Psoas muscle (tissue), 8 donors: Measurements from ENCODE around the gene RRP8. TPM values are rescaled to one million over a fixed set of nuclear protein-coding genes. Genes with fewer than 3 reads are reported as not detected.

Experiments
- ATAC-seq, 4 donors: fragments of 200-7000 bp; cut with Tn5 transposase; one replicate each; pipeline ENCODE4 v1.9.1; 2020; ENCODE audit warnings: moderate library complexity in 3 of 4, mild to moderate bottlenecking in 2 of 4
- DNase-seq, 2 donors: peaks; one replicate each; pipeline ENCODE4 v3.0.0-alpha.2; 2020
- H3K27ac ChIP-seq: fragments of 200-600 bp; one replicate; pipeline ENCODE4 v1.8.0; 2022
- H3K27me3 ChIP-seq, 3 donors: fragments of 200-600 bp in 1 of 3; one replicate each; pipeline versions ENCODE4 v1.6.1 to v1.8.0; 2013 to 2022; ENCODE audit warnings: low read length in 2 of 3, mild to moderate bottlenecking in 2 of 3, moderate library complexity in 1 of 3; ENCODE audit not compliant: insufficient read depth in 3 of 3
- H3K36me3 ChIP-seq, 2 donors: fragments of 200-600 bp in 1 of 2; one replicate each; pipeline versions ENCODE4 v1.6.1 to v1.8.0; 2013 to 2022; ENCODE audit warnings: low read depth in 1 of 2, mild to moderate bottlenecking in 1 of 2, moderate library complexity in 1 of 2; ENCODE audit not compliant: insufficient read depth in 1 of 2
- H3K4me1 ChIP-seq: fragments of 200-600 bp; one replicate; pipeline ENCODE4 v1.8.0; 2022
- H3K4me3 ChIP-seq: fragments of 200-600 bp; one replicate; pipeline ENCODE4 v1.8.0; 2022; ENCODE audit warnings: mild to moderate bottlenecking
- H3K9me3 ChIP-seq: fragments of 200-600 bp; one replicate; pipeline ENCODE4 v1.8.0; 2022
- WGBS, 3 donors: extraction: QIAGEN DNeasy Blood & Tissue Kit; methylation state at CpG; one replicate each; pipeline versions ENCODE4 v1.1.6 to v1.1.7; 2013; 5-methylcytosine and 5-hydroxymethylcytosine counted together
- intact Hi-C, 2 donors: fragments of 100-400 bp; cut with DNase I; formaldehyde crosslinking; loops; one replicate each; pipeline versions ENCODE4 v1.11.0 to v1.14.2; 2022
- polyA plus RNA-seq, 3 donors: library from polyadenylated mRNA; stranded (reverse); fragments of 200-250 nt; gene quantifications; one replicate each; pipeline ENCODE4 v1.2.3, GENCODE V29; 2013
- total RNA-seq, 4 donors: library from RNA; stranded (reverse); fragmentation: NEBNext Ultra II Directional in 2 of 4; extraction: Animal tissue kit (Norgen Biotek cat#: 25700) in 2 of 4; gene quantifications; one replicate each; pipeline versions ENCODE4 v1.2.1 to v1.2.4, GENCODE V29; 2021 to 2023
- TF ChIP-seq, protein P1 (sequence below): fragments of 200-600 bp; IDR thresholded peaks from one replicate; pipeline ENCODE4 v1.8.0; 2022; ENCODE audit warnings: antibody characterized with exemption
- donor health status: healthy with polysubstance abuse.
- donor health status: DM: no; HTN: no; CAD: no; lungs with moderate emphysema.
- donor health status: Bipolar disorder and iron deficiency.
- donor health status: healthy.
- donor health status: DM: yes; HTN: yes; CAD: no.
- donor health status: DM: no; HTN: no; CAD: no.
- donor health status: DM: no; HTN: no; CAD: no.
- donor health status: DM: yes; HTN: yes; CAD: no.

Gene RRP8
- total and polyA plus RNA-seq, 7 donors, result 11.6 to 34.0 (median 18.4) TPM

DNA sequence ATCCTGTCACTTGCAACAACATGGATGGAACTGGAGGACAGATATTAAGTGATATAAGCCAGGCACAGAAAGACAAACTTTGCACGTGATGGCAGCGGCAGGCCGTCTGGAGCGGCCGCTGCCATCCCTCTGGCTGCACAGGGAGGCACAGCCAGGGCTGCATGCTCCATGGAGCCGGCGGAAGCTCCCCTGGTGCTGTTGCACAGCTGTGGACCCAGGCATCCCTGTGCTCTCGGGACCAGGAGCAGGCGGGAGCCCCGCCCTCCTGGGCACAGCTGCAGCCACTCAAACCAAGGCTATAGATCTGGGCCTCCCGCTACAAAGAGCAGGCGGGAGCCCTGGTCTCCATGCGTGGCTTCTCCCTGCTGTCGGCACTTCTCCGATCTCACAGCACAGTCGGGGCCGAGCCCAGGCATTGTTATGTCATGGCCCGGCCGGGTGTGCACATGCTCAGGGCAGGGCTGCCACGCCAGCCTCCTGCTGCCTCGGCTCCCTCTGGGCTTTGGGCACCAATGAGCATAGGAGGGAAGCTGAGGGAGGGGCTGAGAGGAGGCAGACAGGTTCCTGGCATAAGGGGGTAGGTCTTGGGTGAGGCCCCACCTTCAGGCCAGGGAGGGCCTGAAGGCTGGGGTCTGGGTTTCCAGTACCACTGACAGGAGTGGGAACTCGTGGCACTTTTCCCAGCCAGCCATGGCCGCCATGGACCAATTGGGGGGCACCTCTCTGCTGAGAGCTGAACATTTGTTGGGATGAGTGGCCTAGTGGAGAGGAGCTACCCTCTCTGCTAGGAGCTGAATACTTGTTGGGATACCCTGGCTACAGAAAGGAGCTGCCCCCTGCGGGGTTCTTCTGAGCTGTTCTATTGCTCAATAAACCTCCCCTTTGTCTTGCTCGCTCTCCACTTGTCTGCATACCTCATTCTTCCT, 16.7 kb downstream of the RRP8 start:
- Histone ChIP-seq H3K36me3 (peaks cover 1 to 16% of the 10 kb centered on the region in 2 donors), H3K4me3 (no peak overlapping the region), H3K27me3 (no peaks in the 10 kb centered on the region), H3K9me3 (peaks cover 15% of the 10 kb centered on the region), H3K27ac (no peak overlapping the region), H3K4me1 (peaks cover 6% of the 10 kb centered on the region)
- ATAC-seq (peak; percentile 32 to 50 (median 40)), DNase-seq (no peak)
- TF ChIP-seq, protein P1, sequence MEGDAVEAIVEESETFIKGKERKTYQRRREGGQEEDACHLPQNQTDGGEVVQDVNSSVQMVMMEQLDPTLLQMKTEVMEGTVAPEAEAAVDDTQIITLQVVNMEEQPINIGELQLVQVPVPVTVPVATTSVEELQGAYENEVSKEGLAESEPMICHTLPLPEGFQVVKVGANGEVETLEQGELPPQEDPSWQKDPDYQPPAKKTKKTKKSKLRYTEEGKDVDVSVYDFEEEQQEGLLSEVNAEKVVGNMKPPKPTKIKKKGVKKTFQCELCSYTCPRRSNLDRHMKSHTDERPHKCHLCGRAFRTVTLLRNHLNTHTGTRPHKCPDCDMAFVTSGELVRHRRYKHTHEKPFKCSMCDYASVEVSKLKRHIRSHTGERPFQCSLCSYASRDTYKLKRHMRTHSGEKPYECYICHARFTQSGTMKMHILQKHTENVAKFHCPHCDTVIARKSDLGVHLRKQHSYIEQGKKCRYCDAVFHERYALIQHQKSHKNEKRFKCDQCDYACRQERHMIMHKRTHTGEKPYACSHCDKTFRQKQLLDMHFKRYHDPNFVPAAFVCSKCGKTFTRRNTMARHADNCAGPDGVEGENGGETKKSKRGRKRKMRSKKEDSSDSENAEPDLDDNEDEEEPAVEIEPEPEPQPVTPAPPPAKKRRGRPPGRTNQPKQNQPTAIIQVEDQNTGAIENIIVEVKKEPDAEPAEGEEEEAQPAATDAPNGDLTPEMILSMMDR, result no peak
- 80 to 93% (median 81%) methylated on average over 25 of the region's 25 CpGs for WGBS, 3 donors
- intact Hi-C loops, result no loop called here

DNA sequence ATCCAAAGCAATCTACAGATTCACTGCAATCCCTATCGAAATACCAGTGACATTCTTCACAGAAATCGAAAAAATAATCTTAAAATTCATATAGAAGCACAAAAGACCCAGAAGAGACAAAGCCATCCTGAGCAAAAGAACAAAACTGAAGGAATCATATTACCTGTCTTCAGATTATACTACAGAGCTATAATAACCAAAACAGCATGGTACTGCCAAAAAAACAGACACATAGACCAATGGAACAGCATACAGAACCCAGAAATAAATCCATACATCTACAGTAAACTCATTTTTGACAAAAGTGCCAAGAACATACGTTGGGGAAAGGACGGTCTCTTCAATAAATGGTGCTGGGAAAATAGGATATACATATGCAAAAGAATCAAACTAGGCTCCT, 18.9 kb downstream of the RRP8 start:
- H3K27me3 ChIP-seq, result no peaks in the 10 kb centered on the region
- DNase-seq (no peak), ATAC-seq (no peak)
- H3K4me1 ChIP-seq, result peaks cover 6% of the 10 kb centered on the region
- WGBS, 3 donors, result 93 to 99% (median 95%) methylated on average over 4 of the region's 4 CpGs
- TF ChIP-seq, protein P1, result no peak
- intact Hi-C loops, result no loop called here
- peaks cover 0 to 4% of the 10 kb centered on the region in 2 donors for H3K36me3 ChIP-seq
- no peak overlapping the region for H3K4me3 ChIP-seq
- peaks cover 15% of the 10 kb centered on the region for H3K9me3 ChIP-seq
- H3K27ac ChIP-seq, result no peak overlapping the region

DNA sequence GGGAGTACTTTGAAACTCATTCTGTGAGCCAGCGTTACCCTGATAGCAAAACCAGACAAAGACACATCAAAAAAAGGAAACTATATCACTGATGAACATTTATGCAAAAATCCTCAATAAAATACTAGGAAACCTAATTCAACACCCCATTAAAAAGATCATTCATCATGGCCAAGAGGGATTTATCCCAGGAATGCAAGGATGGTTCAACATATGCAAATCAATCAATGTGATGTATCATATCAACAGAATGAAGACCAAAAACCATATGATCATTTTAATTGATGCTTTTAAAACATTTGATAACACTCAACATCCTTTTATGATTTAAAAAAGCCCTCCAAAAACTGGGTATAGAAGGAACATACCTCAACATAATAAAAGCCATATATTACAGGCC, 19.8 kb downstream of the RRP8 start:
- H3K36me3 ChIP-seq, result no peaks in the 10 kb centered on the region
- intact Hi-C loops, result no loop called here
- WGBS, 3 donors, result 88 to 94% (median 88%) methylated on average over 1 of the region's 1 CpG
- H3K27me3 ChIP-seq, result no peaks in the 10 kb centered on the region
- TF ChIP-seq, protein P1, result no peak
- no peak for DNase-seq
- H3K4me3 ChIP-seq, result no peak overlapping the region
- H3K27ac ChIP-seq, result no peak overlapping the region
- peaks cover 15% of the 10 kb centered on the region for H3K9me3 ChIP-seq
- H3K4me1 ChIP-seq, result peaks cover 6% of the 10 kb centered on the region
- no peak for ATAC-seq

DNA sequence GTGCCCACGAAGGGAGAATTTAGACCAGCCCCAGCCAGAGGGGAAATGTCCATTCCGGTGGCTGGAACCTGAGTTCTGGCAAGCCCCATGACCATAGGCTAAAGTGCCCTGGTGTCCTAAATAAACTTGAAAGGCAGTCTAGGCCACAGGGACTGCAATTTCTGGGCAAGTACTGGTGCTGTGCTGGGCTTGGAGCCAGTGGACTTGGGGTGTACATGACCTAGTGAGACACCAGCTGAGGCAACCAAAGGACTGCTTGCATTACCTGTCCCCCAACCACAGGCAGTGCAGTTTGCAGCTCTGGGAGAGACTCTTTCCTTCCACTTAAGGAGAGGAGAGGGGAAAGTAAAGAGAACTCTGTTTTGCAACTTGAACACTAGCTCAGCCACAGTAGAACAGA, 23.7 kb downstream of the RRP8 start:
- intact Hi-C loops, result no loop called here
- DNase-seq (no peak), ATAC-seq (no peak)
- no peak overlapping the region for H3K4me3 ChIP-seq
- H3K36me3 ChIP-seq, result no peaks in the 10 kb centered on the region
- no peak overlapping the region for H3K27ac ChIP-seq
- peaks cover 12% of the 10 kb centered on the region for H3K9me3 ChIP-seq
- peaks cover 5% of the 10 kb centered on the region for H3K4me1 ChIP-seq
- no peaks in the 10 kb centered on the region for H3K27me3 ChIP-seq
- TF ChIP-seq, protein P1, result no peak
- WGBS, 3 donors, result 40 to 59% (median 41%) methylated on average over 2 of the region's 2 CpGs
